Loucy (cell line): ENCODE results near the gene PLEKHG4B.

Experiments used
- EZH2phosphoT487 ChIP-seq: fragments of 200-600 bp; IDR thresholded peaks from 2 replicates; pipeline ENCODE4 v1.6.1; 2018; ENCODE audit warnings: antibody characterized with exemption, mild to moderate bottlenecking, moderate library complexity, borderline replicate concordance
- TF ChIP-seq, protein P1 (sequence below): fragments of 200-600 bp; sonication (generic); conservative IDR thresholded peaks from 2 replicates; pipeline ENCODE4 v1.5.1; 2014; ENCODE audit warnings: mild to moderate bottlenecking, antibody characterized with exemption, low read length

DNA sequence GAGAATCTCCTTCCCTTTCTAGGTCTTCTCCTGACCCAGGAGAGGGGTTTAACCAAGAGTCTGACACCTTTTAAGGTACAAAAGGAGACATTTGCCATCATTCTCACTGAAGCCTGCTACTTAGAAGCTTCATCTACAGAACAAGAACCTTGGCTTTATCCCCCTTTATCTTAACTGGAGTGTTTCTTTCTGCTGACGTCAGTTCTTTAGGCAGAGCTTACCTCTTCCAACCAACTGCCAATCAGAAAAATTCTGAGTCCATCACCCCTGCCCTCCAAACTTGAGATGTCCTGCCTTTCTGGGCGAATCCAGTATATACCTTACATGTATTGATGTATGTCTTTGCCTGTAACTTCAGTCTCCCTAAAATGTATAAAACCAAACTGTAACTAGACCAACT, 37.2 kb downstream of the PLEKHG4B start:
- TF ChIP-seq, protein P1, sequence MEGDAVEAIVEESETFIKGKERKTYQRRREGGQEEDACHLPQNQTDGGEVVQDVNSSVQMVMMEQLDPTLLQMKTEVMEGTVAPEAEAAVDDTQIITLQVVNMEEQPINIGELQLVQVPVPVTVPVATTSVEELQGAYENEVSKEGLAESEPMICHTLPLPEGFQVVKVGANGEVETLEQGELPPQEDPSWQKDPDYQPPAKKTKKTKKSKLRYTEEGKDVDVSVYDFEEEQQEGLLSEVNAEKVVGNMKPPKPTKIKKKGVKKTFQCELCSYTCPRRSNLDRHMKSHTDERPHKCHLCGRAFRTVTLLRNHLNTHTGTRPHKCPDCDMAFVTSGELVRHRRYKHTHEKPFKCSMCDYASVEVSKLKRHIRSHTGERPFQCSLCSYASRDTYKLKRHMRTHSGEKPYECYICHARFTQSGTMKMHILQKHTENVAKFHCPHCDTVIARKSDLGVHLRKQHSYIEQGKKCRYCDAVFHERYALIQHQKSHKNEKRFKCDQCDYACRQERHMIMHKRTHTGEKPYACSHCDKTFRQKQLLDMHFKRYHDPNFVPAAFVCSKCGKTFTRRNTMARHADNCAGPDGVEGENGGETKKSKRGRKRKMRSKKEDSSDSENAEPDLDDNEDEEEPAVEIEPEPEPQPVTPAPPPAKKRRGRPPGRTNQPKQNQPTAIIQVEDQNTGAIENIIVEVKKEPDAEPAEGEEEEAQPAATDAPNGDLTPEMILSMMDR: no peak
- TF ChIP-seq EZH2phosphoT487: no peak
